H9 (cell line): ENCODE results near the gene TMEM185B. TPM values are rescaled to one million over a fixed set of nuclear protein-coding genes. Genes with fewer than 3 reads are reported as not detected.

Experiments
- DNase-seq: peaks from one replicate; pipeline ENCODE4 v3.0.0-alpha.2; 2017
- H2AFZ ChIP-seq: one replicate; pipeline ENCODE4 v1.6.1; 2013; ENCODE audit warnings: mild to moderate bottlenecking, low read length, control low read depth, moderate library complexity
- H2AK5ac ChIP-seq: 2 replicates; pipeline ENCODE4 v1.6.1; 2013; ENCODE audit warnings: low read length, control low read depth, mixed read lengths; ENCODE audit not compliant: insufficient read length
- H2BK120ac ChIP-seq: one replicate; pipeline ENCODE4 v1.6.1; 2013; ENCODE audit warnings: low read depth, mild to moderate bottlenecking, low read length, control low read depth, inconsistent platforms; ENCODE audit not compliant: poor library complexity, severe bottlenecking
- H2BK12ac ChIP-seq: 2 replicates; pipeline ENCODE4 v1.6.1; 2013; ENCODE audit warnings: low read length, control low read depth, mixed read lengths, low read depth; ENCODE audit not compliant: insufficient read length
- H2BK15ac ChIP-seq: 2 replicates; pipeline ENCODE4 v1.6.1; 2013; ENCODE audit warnings: low read depth, low read length, control low read depth
- H2BK20ac ChIP-seq: one replicate; pipeline ENCODE4 v1.6.1; 2013; ENCODE audit warnings: low read depth, mild to moderate bottlenecking, low read length, control low read depth, inconsistent platforms; ENCODE audit not compliant: poor library complexity, severe bottlenecking
- H2BK5ac ChIP-seq: 2 replicates; pipeline ENCODE4 v1.6.1; 2013; ENCODE audit warnings: low read length, control low read depth, mixed read lengths; ENCODE audit not compliant: insufficient read length
- H3K14ac ChIP-seq: 2 replicates; pipeline ENCODE4 v1.6.1; 2013; ENCODE audit warnings: low read length, control low read depth; ENCODE audit not compliant: insufficient read depth
- H3K18ac ChIP-seq: 2 replicates; pipeline ENCODE4 v1.6.1; 2013; ENCODE audit warnings: low read depth, mild to moderate bottlenecking, mixed read lengths, low read length, control low read depth; ENCODE audit not compliant: insufficient read length
- H3K23ac ChIP-seq: 2 replicates; pipeline ENCODE4 v1.6.1; 2013; ENCODE audit warnings: low read length, control low read depth, mixed read lengths, low read depth; ENCODE audit not compliant: insufficient read length
- H3K23me2 ChIP-seq: 2 replicates; pipeline ENCODE4 v1.6.1; 2013; ENCODE audit warnings: low read depth, mild to moderate bottlenecking, mixed read lengths, low read length, control low read depth; ENCODE audit not compliant: insufficient read length, poor library complexity, severe bottlenecking
- H3K27ac ChIP-seq: 2 replicates; pipeline ENCODE4 v1.5.1; 2013; ENCODE audit warnings: low read length, control low read depth, mixed read lengths, low read depth; ENCODE audit not compliant: insufficient read length
- H3K27me3 ChIP-seq: 2 replicates; pipeline ENCODE4 v1.6.1; 2013; ENCODE audit warnings: low read length, control low read depth, inconsistent platforms; ENCODE audit not compliant: insufficient read depth
- H3K4ac ChIP-seq: 2 replicates; pipeline ENCODE4 v1.6.1; 2013; ENCODE audit warnings: low read depth, mild to moderate bottlenecking, control low read depth, inconsistent platforms, low read length, moderate library complexity
- H3K4me1 ChIP-seq: 2 replicates; pipeline ENCODE4 v1.6.1; 2013; ENCODE audit warnings: low read length, control low read depth, inconsistent platforms; ENCODE audit not compliant: insufficient read depth
- H3K4me2 ChIP-seq: 2 replicates; pipeline ENCODE4 v1.6.1; 2013; ENCODE audit warnings: low read length, control low read depth, mixed read lengths; ENCODE audit not compliant: insufficient read length, insufficient read depth
- H3K56ac ChIP-seq: 2 replicates; pipeline ENCODE4 v1.6.1; 2013; ENCODE audit warnings: low read depth, mild to moderate bottlenecking, mixed read lengths, low read length, control low read depth; ENCODE audit not compliant: insufficient read length
- H3K79me1 ChIP-seq: 2 replicates; pipeline ENCODE4 v1.6.1; 2013; ENCODE audit warnings: low read depth, mild to moderate bottlenecking, moderate library complexity, low read length, control low read depth, inconsistent platforms; ENCODE audit not compliant: insufficient read depth, poor library complexity, severe bottlenecking
- H3K79me2 ChIP-seq: 2 replicates; pipeline ENCODE4 v1.6.1; 2013; ENCODE audit warnings: low read length, control low read depth, inconsistent platforms; ENCODE audit not compliant: insufficient read depth
- H3K9ac ChIP-seq: 2 replicates; pipeline ENCODE4 v1.6.1; 2013; ENCODE audit warnings: low read length, control low read depth, mixed read lengths; ENCODE audit not compliant: insufficient read length; ENCODE audit errors: extremely low read depth
- H3K9me3 ChIP-seq: one replicate; pipeline ENCODE4 v1.6.1; 2013; ENCODE audit warnings: low read depth, low read length, inconsistent platforms; ENCODE audit not compliant: control insufficient read depth
- H3T11ph ChIP-seq: one replicate; pipeline ENCODE4 v1.6.1; 2013; ENCODE audit warnings: mild to moderate bottlenecking, low read length, control low read depth, inconsistent platforms
- H4K20me1 ChIP-seq: one replicate; pipeline ENCODE4 v1.6.1; 2013; ENCODE audit not compliant: control insufficient read depth, insufficient read length, insufficient read depth
- H4K5ac ChIP-seq: 2 replicates; pipeline ENCODE4 v1.6.1; 2013; ENCODE audit warnings: low read depth, mild to moderate bottlenecking, mixed read lengths, low read length, control low read depth; ENCODE audit not compliant: insufficient read length
- H4K8ac ChIP-seq: replicated peaks from 2 replicates; pipeline ENCODE4 v1.6.1; 2013; ENCODE audit warnings: low read length, control low read depth, mixed read lengths, low read depth; ENCODE audit not compliant: insufficient read length
- H4K91ac ChIP-seq: 2 replicates; pipeline ENCODE4 v1.6.1; 2013; ENCODE audit warnings: low read depth, mild to moderate bottlenecking, moderate library complexity, mixed read lengths, low read length, control low read depth; ENCODE audit not compliant: insufficient read length
- H3K27ac Mint-ChIP-seq, 3 experiments: 2 replicates in 2 of 3; 3 replicates in 1 of 3; pipeline ENCODE4 v1.8.0; 2020 to 2021; ENCODE audit warnings: mixed read lengths in 3 of 3, mild to moderate bottlenecking in 1 of 3, moderate library complexity in 1 of 3
- H3K27me3 Mint-ChIP-seq: 2 replicates; pipeline ENCODE4 v1.8.0; 2021; ENCODE audit warnings: low read depth, mild to moderate bottlenecking, moderate library complexity, mixed read lengths
- H3K36me3 Mint-ChIP-seq, 3 experiments: 2 replicates in 2 of 3; 3 replicates in 1 of 3; pipeline ENCODE4 v1.8.0; 2020 to 2021; ENCODE audit warnings: low read depth in 3 of 3, mixed read lengths in 3 of 3; ENCODE audit not compliant: insufficient read depth in 1 of 3
- H3K4me1 Mint-ChIP-seq, 2 experiments: 2 replicates each; pipeline ENCODE4 v1.8.0; 2020; ENCODE audit warnings: mixed read lengths in 2 of 2
- H3K4me3 Mint-ChIP-seq, 2 experiments: 2 replicates in 1 of 2; 3 replicates in 1 of 2; pipeline ENCODE4 v1.8.0; 2020 to 2021; ENCODE audit warnings: mild to moderate bottlenecking in 2 of 2, mixed read lengths in 2 of 2, moderate library complexity in 1 of 2
- H3K9me3 Mint-ChIP-seq, 2 experiments: 2 replicates in 1 of 2; 3 replicates in 1 of 2; pipeline ENCODE4 v1.8.0; 2020; ENCODE audit warnings: mild to moderate bottlenecking in 2 of 2, mixed read lengths in 2 of 2, moderate library complexity in 1 of 2
- CTCF ChIP-seq: fragments of 200-600 bp; sonication (generic); conservative IDR thresholded peaks from 3 replicates; pipeline ENCODE4 v1.8.0; 2021; ENCODE audit warnings: antibody characterized with exemption, mild to moderate bottlenecking
- WGBS: extraction: QIAGEN DNeasy Blood & Tissue Kit; methylation state at CpG from one replicate; pipeline ENCODE4 v1.1.7; 2013; ENCODE audit warnings: missing lambda C conversion rate, low lambda C conversion rate, mixed read lengths; ENCODE audit not compliant: insufficient read length; ENCODE audit errors: extremely low coverage; 5-methylcytosine and 5-hydroxymethylcytosine counted together
- total RNA-seq: library from RNA; stranded (reverse); gene quantifications from 2 replicates; pipeline ENCODE4 v1.2.1, GENCODE V29; 2021

TMEM185B gene
- total RNA-seq, 1 experiment from 2014 or later, result 29.0 TPM

GRCh38 chr2:120247851-120248250 lies 24.7 kb upstream of the TMEM185B start:
- no peak overlapping the region for H3K18ac ChIP-seq
- H3K23me2 ChIP-seq, result peaks cover 8% of the 10 kb centered on the region
- no peak overlapping the region for H3K56ac ChIP-seq
- H4K20me1 ChIP-seq, result no peaks in the 10 kb centered on the region
- H2BK12ac ChIP-seq, result no peak overlapping the region
- peaks cover 0 to 4% of the 10 kb centered on the region in 2 experiments; a peak in 1 of 5 replicates for H3K9me3 Mint-ChIP-seq
- no peak overlapping the region for H3K27ac ChIP-seq
- H3K4me1 ChIP-seq, result peaks cover 7% of the 10 kb centered on the region
- no peak overlapping the region for H4K5ac ChIP-seq
- peaks cover 57% of the 10 kb centered on the region for H3K27me3 Mint-ChIP-seq
- H3K27ac Mint-ChIP-seq, result no peak overlapping the region; a peak in 1 of 7 replicates
- H3K36me3 Mint-ChIP-seq, result no peaks in the 10 kb centered on the region; a peak in 1 of 7 replicates
- no peak overlapping the region for H4K91ac ChIP-seq
- no peak overlapping the region for H4K8ac ChIP-seq
- peaks cover 14% of the 10 kb centered on the region; the same call in 1 of the 2 replicates for H3K27me3 ChIP-seq
- TF ChIP-seq CTCF, result no peak
- H3K4me3 Mint-ChIP-seq, result no peak overlapping the region
- H2BK20ac ChIP-seq, result no peak overlapping the region
- H2AK5ac ChIP-seq, result no peak overlapping the region
- whole genome bisulfite sequencing, result no CpG with 5 or more reads among the region's 6 CpGs
- no peak overlapping the region for H3K23ac ChIP-seq
- no peak overlapping the region for H2BK5ac ChIP-seq
- no peaks in the 10 kb centered on the region for H3K79me2 ChIP-seq
- H3T11ph ChIP-seq, result no peak overlapping the region
- H3K9me3 ChIP-seq, result no peaks in the 10 kb centered on the region
- H2BK15ac ChIP-seq, result no peak overlapping the region
- no peak overlapping the region for H3K4ac ChIP-seq
- no peak overlapping the region for H2BK120ac ChIP-seq
- no peak overlapping the region for H2AFZ ChIP-seq
- peaks cover 48 to 51% of the 10 kb centered on the region in 2 experiments for H3K4me1 Mint-ChIP-seq
- no peak overlapping the region for H3K4me2 ChIP-seq
- no peak for DNase-seq
- H3K79me1 ChIP-seq, result no peaks in the 10 kb centered on the region
- no peak overlapping the region for H3K9ac ChIP-seq
- H3K14ac ChIP-seq, result no peak overlapping the region
